Neural cell (in vitro differentiated cells): ENCODE measurements around the gene RIN3.

ENCODE experiments used
- CTCF ChIP-seq: fragments of 450-650 bp; IDR thresholded peaks from 2 replicates; pipeline ENCODE4 v1.5.1; 2014; ENCODE audit warnings: antibody characterized with exemption, mild to moderate bottlenecking, moderate library complexity; ENCODE audit not compliant: poor library complexity, severe bottlenecking
- POLR2AphosphoS5 ChIP-seq: IDR thresholded peaks from 2 replicates; pipeline ENCODE4 v1.6.1; 2012
- RAD21 ChIP-seq: fragments of 450-650 bp; conservative IDR thresholded peaks from 2 replicates; pipeline ENCODE4 v1.6.1; 2014; ENCODE audit warnings: antibody characterized with exemption, mild to moderate bottlenecking, moderate library complexity
- TF ChIP-seq, protein P1 (sequence below): IDR thresholded peaks from 2 replicates; pipeline ENCODE4 v1.6.1; 2012; ENCODE audit warnings: borderline replicate concordance

- TF ChIP-seq RAD21 (no peak), CTCF (no peak), POLR2AphosphoS5 (no peak)
- TF ChIP-seq, protein P1, sequence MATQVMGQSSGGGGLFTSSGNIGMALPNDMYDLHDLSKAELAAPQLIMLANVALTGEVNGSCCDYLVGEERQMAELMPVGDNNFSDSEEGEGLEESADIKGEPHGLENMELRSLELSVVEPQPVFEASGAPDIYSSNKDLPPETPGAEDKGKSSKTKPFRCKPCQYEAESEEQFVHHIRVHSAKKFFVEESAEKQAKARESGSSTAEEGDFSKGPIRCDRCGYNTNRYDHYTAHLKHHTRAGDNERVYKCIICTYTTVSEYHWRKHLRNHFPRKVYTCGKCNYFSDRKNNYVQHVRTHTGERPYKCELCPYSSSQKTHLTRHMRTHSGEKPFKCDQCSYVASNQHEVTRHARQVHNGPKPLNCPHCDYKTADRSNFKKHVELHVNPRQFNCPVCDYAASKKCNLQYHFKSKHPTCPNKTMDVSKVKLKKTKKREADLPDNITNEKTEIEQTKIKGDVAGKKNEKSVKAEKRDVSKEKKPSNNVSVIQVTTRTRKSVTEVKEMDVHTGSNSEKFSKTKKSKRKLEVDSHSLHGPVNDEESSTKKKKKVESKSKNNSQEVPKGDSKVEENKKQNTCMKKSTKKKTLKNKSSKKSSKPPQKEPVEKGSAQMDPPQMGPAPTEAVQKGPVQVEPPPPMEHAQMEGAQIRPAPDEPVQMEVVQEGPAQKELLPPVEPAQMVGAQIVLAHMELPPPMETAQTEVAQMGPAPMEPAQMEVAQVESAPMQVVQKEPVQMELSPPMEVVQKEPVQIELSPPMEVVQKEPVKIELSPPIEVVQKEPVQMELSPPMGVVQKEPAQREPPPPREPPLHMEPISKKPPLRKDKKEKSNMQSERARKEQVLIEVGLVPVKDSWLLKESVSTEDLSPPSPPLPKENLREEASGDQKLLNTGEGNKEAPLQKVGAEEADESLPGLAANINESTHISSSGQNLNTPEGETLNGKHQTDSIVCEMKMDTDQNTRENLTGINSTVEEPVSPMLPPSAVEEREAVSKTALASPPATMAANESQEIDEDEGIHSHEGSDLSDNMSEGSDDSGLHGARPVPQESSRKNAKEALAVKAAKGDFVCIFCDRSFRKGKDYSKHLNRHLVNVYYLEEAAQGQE = no peak
Measured at GRCh38 chr14:92600318-92601053, 86.9 kb downstream of the RIN3 start.
